GM12878 (cell line): Measurements from ENCODE around the gene ZNF212. TPM values are rescaled to one million over a fixed set of nuclear protein-coding genes. Genes with fewer than 3 reads are reported as not detected.

Source experiments
- ATAC-seq: fragments of 200-7000 bp; cut with Tn5 transposase; 3 replicates; pipeline ENCODE4 v1.9.1; 2020; ENCODE audit warnings: mild to moderate bottlenecking, moderate library complexity
- BruUV-seq: library from RNA; stranded (reverse); fragments of 400-500 nt; replicated peaks from 2 replicates; lab custom pipeline; 2021; lab: Mats Ljungman, UMichigan
- CTCF ChIA-PET: fragments of 300-600 bp; sonication (Branson Sonifier 250); formaldehyde crosslinking; extraction: SDS; loops from one replicate; lab custom pipeline; 2021; ENCODE audit warnings: inconsistent platforms; lab: Yijun Ruan, JAX
- POLR2A ChIA-PET: fragments of 350-600 bp; formaldehyde crosslinking; extraction: SDS; loops from one replicate; lab custom pipeline; 2021; ENCODE audit warnings: inconsistent platforms; lab: Charles Lee
- RAD21 ChIA-PET: fragments of 300-600 bp; sonication (Branson Sonifier 250); formaldehyde crosslinking; loops from one replicate; lab custom pipeline; 2023; ENCODE audit warnings: antibody characterized with exemption; ENCODE audit not compliant: unreplicated experiment; lab: Charles Lee
- SMC1A ChIA-PET: fragments of 300-600 bp; sonication (Branson Sonifier 250); formaldehyde crosslinking; loops from one replicate; lab custom pipeline; 2023; ENCODE audit not compliant: unreplicated experiment, uncharacterized antibody; lab: Charles Lee
- DNase-seq: peaks from one replicate; pipeline ENCODE4 v3.0.0-alpha.2; 2011; ENCODE audit warnings: low read depth, low spot score
- FAIRE-seq: peaks from 3 replicates; lab custom pipeline; 2011; peaks lifted over from hg19 to GRCh38; lab: Jason Lieb, UNC
- H2AFZ ChIP-seq: 2 replicates; pipeline ENCODE4 v1.6.0; 2011; ENCODE audit warnings: low read depth, low read length, control low read depth; ENCODE audit not compliant: control insufficient read depth
- H3K27ac ChIP-seq: 2 replicates; pipeline ENCODE4 v1.5.1; 2011; ENCODE audit warnings: control low read depth; ENCODE audit not compliant: control insufficient read depth, insufficient read depth
- H3K27me3 ChIP-seq, 2 experiments: replicated peaks in 1 of 2; 2 replicates each; pipeline versions ENCODE4 v1.6.0 to v1.6.1; 2011; ENCODE audit warnings: low read length in 1 of 2; ENCODE audit not compliant: control insufficient read depth in 2 of 2, insufficient read depth in 2 of 2
- H3K36me3 ChIP-seq, 2 experiments: 2 replicates each; pipeline ENCODE4 v1.5.1; 2011; ENCODE audit warnings: low read length in 1 of 2; ENCODE audit not compliant: control insufficient read depth in 2 of 2, insufficient read depth in 2 of 2
- H3K4me1 ChIP-seq: 2 replicates; pipeline ENCODE4 v1.6.1; 2011; ENCODE audit warnings: mild to moderate bottlenecking, low read length, moderate library complexity, mixed read lengths; ENCODE audit not compliant: control insufficient read depth, insufficient read depth
- H3K4me2 ChIP-seq: 2 replicates; pipeline ENCODE4 v1.6.0; 2011; ENCODE audit warnings: control low read depth; ENCODE audit not compliant: control insufficient read depth, insufficient read depth
- H3K4me3 ChIP-seq: fragments of 200-600 bp; sonication (generic); 2 replicates; pipeline ENCODE4 v1.5.1; 2016
- H3K79me2 ChIP-seq: 2 replicates; pipeline ENCODE4 v1.6.0; 2011; ENCODE audit warnings: low read length; ENCODE audit not compliant: control insufficient read depth, insufficient read depth
- H3K9ac ChIP-seq: 2 replicates; pipeline ENCODE4 v1.8.0; 2011; ENCODE audit warnings: low read length, control low read depth, mixed read lengths; ENCODE audit not compliant: control insufficient read depth, insufficient read depth
- H3K9me3 ChIP-seq: replicated peaks from 3 replicates; pipeline ENCODE4 v1.5.1; 2011; ENCODE audit warnings: mild to moderate bottlenecking, low read length; ENCODE audit not compliant: control insufficient read depth, insufficient read depth
- H4K20me1 ChIP-seq: 2 replicates; pipeline ENCODE4 v1.6.0; 2011; ENCODE audit not compliant: control insufficient read depth, insufficient read depth
- POLR2AphosphoS2 ChIP-seq: IDR thresholded peaks from 2 replicates; pipeline ENCODE4 v1.6.1; 2011; ENCODE audit warnings: low read depth, mild to moderate bottlenecking, low read length, improper control_type of control experiment, moderate library complexity
- RAD21 ChIP-seq: IDR thresholded peaks from 2 replicates; pipeline ENCODE4 v1.6.1; 2011; ENCODE audit warnings: mild to moderate bottlenecking, low read depth, low read length, moderate library complexity; ENCODE audit not compliant: insufficient read depth
- WGBS: methylation state at CpG from one replicate; pipeline ENCODE4 v1.1.6; 2016; ENCODE audit warnings: low lambda C conversion rate; ENCODE audit not compliant: insufficient replicate concordance, insufficient coverage; ENCODE audit errors: missing lambda C conversion rate; 5-methylcytosine and 5-hydroxymethylcytosine counted together
- in situ Hi-C: fragments of 300-500 bp; cut with MboI; formaldehyde crosslinking; loops from 9 replicates; pipeline ENCODE4 v1.14.3; 2018; ENCODE audit warnings: mixed read lengths
- intact Hi-C: fragments of 100-400 bp; cut with micrococcal nuclease; formaldehyde crosslinking; loops from one replicate; pipeline ENCODE4 v1.14.2; 2022; ENCODE audit not compliant: unreplicated experiment
- polyA plus RNA-seq, 11 experiments: library from polyadenylated mRNA; depleted of rRNA in 4 of 11; unstranded in 6 of 11; stranded (reverse) in 5 of 11; fragments of >200 nt; fragmentation: Nextera tagmentation in 4 of 11; fragmentation: Illumina TruSeq in 1 of 11; extraction: Ambion mirVana in 4 of 11; extraction: Trizol in 1 of 11; gene quantifications; 1 replicate in 1 of 11; 2 replicates in 10 of 11; pipeline versions ENCODE4 v1.2.1 to v1.2.3, GENCODE V29; 2011 to 2016; ENCODE audit warnings: inconsistent platforms in 2 of 11, missing spikeins in 2 of 11, low read depth in 1 of 11
- total RNA-seq, 4 experiments: library from RNA; depleted of rRNA in 3 of 4; stranded (reverse); fragments of >200 nt in 3 of 4; fragmentation: Illumina TruSeq in 1 of 4; extraction: Trizol in 1 of 4; gene quantifications; 2 replicates each; pipeline versions ENCODE4 v1.2.1 to v1.2.3, GENCODE V29; 2013 to 2021
- TF ChIP-seq, protein P1 (sequence below): fragments of 450-650 bp; formaldehyde crosslinking; IDR thresholded peaks from 2 replicates; pipeline ENCODE4 v1.4.0; 2020; ENCODE audit warnings: mild to moderate bottlenecking, moderate library complexity
- TF ChIP-seq, protein P2 (sequence below): fragments of 450-650 bp; IDR thresholded peaks from 2 replicates; pipeline ENCODE4 v1.6.1; 2017; ENCODE audit warnings: low read depth, mild to moderate bottlenecking, moderate library complexity

ZNF212 gene
- total and polyA plus RNA-seq, 10 of the 15 experiments (the other 5 are each of a cell fraction or from before 2014, with no cell fraction given) = 1.2 to 11.6 (median 5.4) TPM

DNA sequence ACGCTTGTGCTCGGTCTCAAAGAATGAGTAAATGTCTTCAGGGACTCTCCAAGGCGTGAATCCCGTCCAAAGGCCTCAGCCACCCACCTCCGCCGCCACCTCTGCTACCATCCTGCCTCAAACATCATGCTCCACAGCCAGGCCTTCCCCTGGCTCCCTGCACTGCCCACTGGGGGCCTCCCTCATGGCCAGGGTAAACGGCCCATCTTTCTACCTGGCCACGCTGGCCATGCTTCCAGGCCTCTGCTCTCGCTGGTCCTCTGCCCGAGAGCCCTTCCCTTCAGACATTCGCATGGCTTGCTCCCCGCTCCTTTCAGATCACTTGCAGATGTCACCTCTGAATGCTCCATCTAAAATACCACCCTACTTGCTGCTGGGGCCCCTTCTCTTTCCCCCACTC lies 62.8 kb downstream of the ZNF212 start:
- WGBS = 38% methylated on average over 12 of the region's 12 CpGs
- H4K20me1 ChIP-seq = no peaks in the 10 kb centered on the region

More for the DNA sequence above, 62.8 kb downstream of the ZNF212 start:
- no peak overlapping the region for H3K4me2 ChIP-seq
- no peak for TF ChIP-seq RAD21
- no peak for TF ChIP-seq POLR2AphosphoS2
- TF ChIP-seq, protein P1, sequence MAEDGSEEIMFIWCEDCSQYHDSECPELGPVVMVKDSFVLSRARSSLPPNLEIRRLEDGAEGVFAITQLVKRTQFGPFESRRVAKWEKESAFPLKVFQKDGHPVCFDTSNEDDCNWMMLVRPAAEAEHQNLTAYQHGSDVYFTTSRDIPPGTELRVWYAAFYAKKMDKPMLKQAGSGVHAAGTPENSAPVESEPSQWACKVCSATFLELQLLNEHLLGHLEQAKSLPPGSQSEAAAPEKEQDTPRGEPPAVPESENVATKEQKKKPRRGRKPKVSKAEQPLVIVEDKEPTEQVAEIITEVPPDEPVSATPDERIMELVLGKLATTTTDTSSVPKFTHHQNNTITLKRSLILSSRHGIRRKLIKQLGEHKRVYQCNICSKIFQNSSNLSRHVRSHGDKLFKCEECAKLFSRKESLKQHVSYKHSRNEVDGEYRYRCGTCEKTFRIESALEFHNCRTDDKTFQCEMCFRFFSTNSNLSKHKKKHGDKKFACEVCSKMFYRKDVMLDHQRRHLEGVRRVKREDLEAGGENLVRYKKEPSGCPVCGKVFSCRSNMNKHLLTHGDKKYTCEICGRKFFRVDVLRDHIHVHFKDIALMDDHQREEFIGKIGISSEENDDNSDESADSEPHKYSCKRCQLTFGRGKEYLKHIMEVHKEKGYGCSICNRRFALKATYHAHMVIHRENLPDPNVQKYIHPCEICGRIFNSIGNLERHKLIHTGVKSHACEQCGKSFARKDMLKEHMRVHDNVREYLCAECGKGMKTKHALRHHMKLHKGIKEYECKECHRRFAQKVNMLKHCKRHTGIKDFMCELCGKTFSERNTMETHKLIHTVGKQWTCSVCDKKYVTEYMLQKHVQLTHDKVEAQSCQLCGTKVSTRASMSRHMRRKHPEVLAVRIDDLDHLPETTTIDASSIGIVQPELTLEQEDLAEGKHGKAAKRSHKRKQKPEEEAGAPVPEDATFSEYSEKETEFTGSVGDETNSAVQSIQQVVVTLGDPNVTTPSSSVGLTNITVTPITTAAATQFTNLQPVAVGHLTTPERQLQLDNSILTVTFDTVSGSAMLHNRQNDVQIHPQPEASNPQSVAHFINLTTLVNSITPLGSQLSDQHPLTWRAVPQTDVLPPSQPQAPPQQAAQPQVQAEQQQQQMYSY = no peak
- TF ChIP-seq, protein P2, sequence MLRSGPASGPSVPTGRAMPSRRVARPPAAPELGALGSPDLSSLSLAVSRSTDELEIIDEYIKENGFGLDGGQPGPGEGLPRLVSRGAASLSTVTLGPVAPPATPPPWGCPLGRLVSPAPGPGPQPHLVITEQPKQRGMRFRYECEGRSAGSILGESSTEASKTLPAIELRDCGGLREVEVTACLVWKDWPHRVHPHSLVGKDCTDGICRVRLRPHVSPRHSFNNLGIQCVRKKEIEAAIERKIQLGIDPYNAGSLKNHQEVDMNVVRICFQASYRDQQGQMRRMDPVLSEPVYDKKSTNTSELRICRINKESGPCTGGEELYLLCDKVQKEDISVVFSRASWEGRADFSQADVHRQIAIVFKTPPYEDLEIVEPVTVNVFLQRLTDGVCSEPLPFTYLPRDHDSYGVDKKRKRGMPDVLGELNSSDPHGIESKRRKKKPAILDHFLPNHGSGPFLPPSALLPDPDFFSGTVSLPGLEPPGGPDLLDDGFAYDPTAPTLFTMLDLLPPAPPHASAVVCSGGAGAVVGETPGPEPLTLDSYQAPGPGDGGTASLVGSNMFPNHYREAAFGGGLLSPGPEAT = no peak
- H3K4me1 ChIP-seq = no peaks in the 10 kb centered on the region
- DNase-seq = no peak
- H3K27me3 ChIP-seq = no peaks in the 10 kb centered on the region
- no peak overlapping the region for H2AFZ ChIP-seq
- H3K36me3 ChIP-seq = no peaks in the 10 kb centered on the region
- H3K79me2 ChIP-seq = no peaks in the 10 kb centered on the region
- ChIA-PET CTCF (no interaction called here), POLR2A (no interaction called here), SMC1A (no interaction called here), RAD21 (no interaction called here)
- no TSS peak for BruUV-seq
- no peaks in the 10 kb centered on the region; the same call in 2 of the 3 replicates for H3K9me3 ChIP-seq
- no peak for ATAC-seq
- intact Hi-C loops (no loop called here), in situ Hi-C loops (no loop called here)
- H3K9ac ChIP-seq = no peak overlapping the region
- H3K27ac ChIP-seq = no peak overlapping the region
- H3K4me3 ChIP-seq = no peak overlapping the region
- FAIRE-seq = no peak
